Measurements from ENCODE around the gene REM1. TPM values are rescaled to one million over a fixed set of nuclear protein-coding genes. Genes with fewer than 3 reads are reported as not detected.

The REM1 gene
- total RNA-seq, 2 donors from 2014 or later: 0.66 to 1.0 TPM

GRCh38 chr20:31485450-31486339 lies 10.6 kb downstream of the REM1 start:
- intact Hi-C loops (cut with DNase I): no loop called here
- Histone ChIP-seq H3K27me3 (peaks cover 0 to 6% of the 10 kb centered on the region in 2 donors), H3K27ac (peak overlapping the region in 2 of 4 donors; percentile 13 to 47), H3K9me3 (no peaks in the 10 kb centered on the region), H3K4me1 (peaks cover 10% of the 10 kb centered on the region), H3K4me3 (no peak overlapping the region), H3K36me3 (replicated peaks in 1 of 2; ENCODE audit: insufficient read depth in 1 of 2, low read depth in 2 of 2) (no peaks in the 10 kb centered on the region)
- WGBS, 2 donors: 13 to 17% methylated on average over 25 to 31 of the region's 31 CpGs
- DNase-seq: peak in 3 of 4 donors; percentile 30 to 36 (median 34)
- ATAC-seq: peak; percentile 64
- TF ChIP-seq CTCF (IDR thresholded peaks at IDR 0.05) (no peak), POLR2A (IDR thresholded peaks at IDR 0.05) (no peak)

GRCh38 chr20:31488115-31488514 lies 13.0 kb downstream of the REM1 start:
- H3K27me3 ChIP-seq: peaks cover 0 to 6% of the 10 kb centered on the region in 2 donors
- no peaks in the 10 kb centered on the region for H3K36me3 ChIP-seq (replicated peaks in 1 of 2; ENCODE audit: insufficient read depth in 1 of 2, low read depth in 2 of 2)
- ATAC-seq (no peak), DNase-seq (no peak)
- no peak overlapping the region for H3K4me3 ChIP-seq
- WGBS, 2 donors: 67 to 79% methylated on average over 2 of the region's 2 CpGs
- intact Hi-C loops (cut with DNase I): no loop called here
- no peaks in the 10 kb centered on the region for H3K9me3 ChIP-seq
- TF ChIP-seq POLR2A (IDR thresholded peaks at IDR 0.05): no peak
- TF ChIP-seq CTCF (IDR thresholded peaks at IDR 0.05): no peak
- no peak overlapping the region for H3K27ac ChIP-seq
- H3K4me1 ChIP-seq: peaks cover 10% of the 10 kb centered on the region

- Histone ChIP-seq H3K27ac (no peak overlapping the region), H3K27me3 (peaks cover 0 to 3% of the 10 kb centered on the region in 2 donors), H3K4me3 (no peak overlapping the region), H3K9me3 (no peaks in the 10 kb centered on the region), H3K4me1 (peaks cover 10% of the 10 kb centered on the region), H3K36me3 (replicated peaks in 1 of 2; ENCODE audit: insufficient read depth in 1 of 2, low read depth in 2 of 2) (no peaks in the 10 kb centered on the region)
- intact Hi-C loops (cut with DNase I): no loop called here
- 70 to 74% methylated on average over 3 of the region's 3 CpGs for WGBS, 2 donors
- no peak for DNase-seq
- TF ChIP-seq CTCF (IDR thresholded peaks at IDR 0.05) (no peak), POLR2A (IDR thresholded peaks at IDR 0.05) (no peak)
- ATAC-seq: no peak
Observed at GRCh38 chr20:31489152-31489551, 14.1 kb downstream of the REM1 start.

GRCh38 chr20:31490752-31491151 lies 15.7 kb downstream of the REM1 start:
- H3K9me3 ChIP-seq: no peaks in the 10 kb centered on the region
- intact Hi-C loops (cut with DNase I): no loop called here
- H3K27ac ChIP-seq: no peak overlapping the region
- no peak overlapping the region for H3K4me3 ChIP-seq
- 86 to 90% methylated on average over 3 of the region's 3 CpGs for WGBS, 2 donors
- no peak for ATAC-seq
- H3K36me3 ChIP-seq (replicated peaks in 1 of 2; ENCODE audit: insufficient read depth in 1 of 2, low read depth in 2 of 2): no peaks in the 10 kb centered on the region
- no peak for DNase-seq
- no peak for TF ChIP-seq CTCF (IDR thresholded peaks at IDR 0.05)
- no peak for TF ChIP-seq POLR2A (IDR thresholded peaks at IDR 0.05)
- H3K4me1 ChIP-seq: peaks cover 4% of the 10 kb centered on the region
- H3K27me3 ChIP-seq: no peaks in the 10 kb centered on the region

Data from body of pancreas (tissue), 4 donors.